Keratinocyte (primary cell): Measurements from ENCODE around the gene MAP7. TPM values are rescaled to one million over a fixed set of nuclear protein-coding genes. Genes with fewer than 3 reads are reported as not detected.

Source experiments
- DNase-seq: peaks from one replicate; pipeline ENCODE4 v3.0.0-alpha.2; 2011; ENCODE audit warnings: low read depth, missing footprints, low spot score
- FAIRE-seq: peaks from 2 replicates; lab custom pipeline; 2011; peaks lifted over from hg19 to GRCh38; lab: Jason Lieb, UNC
- H2AFZ ChIP-seq: 2 replicates; pipeline ENCODE4 v1.6.0; 2012; ENCODE audit warnings: low read length, control low read depth, inconsistent platforms; ENCODE audit not compliant: control insufficient read depth
- H3K27ac ChIP-seq: 2 replicates; pipeline ENCODE4 v1.5.1; 2011; ENCODE audit warnings: low read length; ENCODE audit not compliant: control insufficient read depth, insufficient read depth
- H3K27me3 ChIP-seq: 3 replicates; pipeline ENCODE4 v1.6.0; 2011; ENCODE audit warnings: low read length; ENCODE audit not compliant: control insufficient read depth, insufficient read depth; ENCODE audit errors: extremely low read depth
- H3K36me3 ChIP-seq, 2 experiments: 2 replicates in 1 of 2; 3 replicates in 1 of 2; pipeline ENCODE4 v1.5.1; 2011; ENCODE audit warnings: low read length in 2 of 2, mild to moderate bottlenecking in 1 of 2; ENCODE audit not compliant: control insufficient read depth in 2 of 2, insufficient read depth in 2 of 2; ENCODE audit errors: extremely low read depth in 1 of 2
- H3K4me1 ChIP-seq: 3 replicates; pipeline ENCODE4 v1.5.1; 2011; ENCODE audit warnings: low read length; ENCODE audit not compliant: control insufficient read depth, insufficient read depth; ENCODE audit errors: extremely low read depth
- H3K4me2 ChIP-seq: 3 replicates; pipeline ENCODE4 v1.6.0; 2011; ENCODE audit warnings: low read depth, low read length; ENCODE audit not compliant: control insufficient read depth, insufficient read depth; ENCODE audit errors: extremely low read depth
- H3K4me3 ChIP-seq, 3 experiments: fragments of 200-600 bp in 1 of 3; sonication (generic) in 1 of 3; 2 replicates in 2 of 3; 3 replicates in 1 of 3; pipeline ENCODE4 v1.5.1; 2011 to 2016; ENCODE audit warnings: low read length in 3 of 3, mild to moderate bottlenecking in 3 of 3, control low read depth in 2 of 3, inconsistent platforms in 1 of 3, low read depth in 1 of 3, mixed read lengths in 1 of 3, mixed run types in 1 of 3, moderate library complexity in 1 of 3; ENCODE audit not compliant: control insufficient read depth in 2 of 3, insufficient read depth in 2 of 3; ENCODE audit errors: extremely low read depth in 1 of 3
- H3K79me2 ChIP-seq: 2 replicates; pipeline ENCODE4 v1.6.0; 2012; ENCODE audit warnings: low read length; ENCODE audit not compliant: control insufficient read depth, insufficient read depth
- H3K9ac ChIP-seq: 3 replicates; pipeline ENCODE4 v1.6.0; 2011; ENCODE audit warnings: low read length; ENCODE audit not compliant: control insufficient read depth, insufficient read depth; ENCODE audit errors: extremely low read depth
- H3K9me1 ChIP-seq: 3 replicates; pipeline ENCODE4 v1.6.0; 2011; ENCODE audit warnings: low read length; ENCODE audit not compliant: control insufficient read depth, insufficient read depth; ENCODE audit errors: extremely low read depth
- H3K9me3 ChIP-seq: 2 replicates; pipeline ENCODE4 v1.5.1; 2012; ENCODE audit warnings: low read depth, low read length; ENCODE audit not compliant: control insufficient read depth
- H4K20me1 ChIP-seq: 3 replicates; pipeline ENCODE4 v1.6.0; 2011; ENCODE audit warnings: low read length; ENCODE audit not compliant: control insufficient read depth, insufficient read depth; ENCODE audit errors: extremely low read depth
- CTCF ChIP-seq, 3 experiments: IDR thresholded peaks in 1 of 3; conservative IDR thresholded peaks in 1 of 3; optimal IDR thresholded peaks in 1 of 3; 2 replicates in 2 of 3; 3 replicates in 1 of 3; pipeline versions ENCODE3 to v1.5.1; 2011; ENCODE audit warnings: low read length in 3 of 3, mild to moderate bottlenecking in 3 of 3, moderate library complexity in 2 of 3, control low read depth in 1 of 3, inconsistent platforms in 1 of 3; ENCODE audit not compliant: insufficient read depth in 2 of 3; ENCODE audit errors: extremely low read depth in 1 of 3
- EZH2 ChIP-seq: IDR thresholded peaks from one replicate; pipeline ENCODE4 v1.6.1; 2012; ENCODE audit warnings: inconsistent platforms, mild to moderate bottlenecking, low read length, moderate library complexity
- dilution Hi-C: fragments of 300-500 bp; cut with MboI; formaldehyde crosslinking; loops from one replicate; pipeline ENCODE4 v1.7.0; 2020; ENCODE audit warnings: low sequenced_read_pairs; ENCODE audit not compliant: extremely low pct_ligation_motif_present
- polyA plus RNA-seq, 5 experiments: library from polyadenylated mRNA; depleted of rRNA in 3 of 5; stranded (reverse) in 3 of 5; stranded (forward) in 1 of 5; unstranded in 1 of 5; fragments of >200 nt; gene quantifications; 1 replicate in 1 of 5; 2 replicates in 3 of 5; 3 replicates in 1 of 5; pipeline versions ENCODE4 v1.2.1 to v1.2.3, GENCODE V29; 2011 to 2012; ENCODE audit warnings: missing spikeins in 2 of 5, low read depth in 1 of 5, low replicate concordance in 1 of 5

Gene MAP7
- polyA plus RNA-seq, 1 donor (not counting 4 experiments of a cell fraction or from before 2014, with no cell fraction given), result 11.8 TPM

- Histone ChIP-seq H3K79me2 (no peaks in the 10 kb centered on the region), H3K27ac (no peak overlapping the region), H4K20me1 (no peaks in the 10 kb centered on the region), H2AFZ (no peak overlapping the region), H3K9ac (no peak overlapping the region), H3K27me3 (no peaks in the 10 kb centered on the region), H3K4me2 (no peak overlapping the region), H3K36me3 (no peaks in the 10 kb centered on the region), H3K9me1 (no peaks in the 10 kb centered on the region), H3K4me3 (no peak overlapping the region), H3K4me1 (no peaks in the 10 kb centered on the region), H3K9me3 (no peaks in the 10 kb centered on the region)
- dilution Hi-C loops, result no loop called here
- no peak for FAIRE-seq
- no peak for DNase-seq
- TF ChIP-seq EZH2 (no peak), CTCF (optimal IDR thresholded peaks at IDR 0.05 in 1 of 3, IDR thresholded peaks at IDR 0.05 in 1 of 3, conservative IDR thresholded peaks at IDR 0.05 in 1 of 3; ENCODE audit: extremely low read depth in 1 of 3, insufficient read depth in 2 of 3, low read length in 3 of 3) (no peak)
These were observed 230.5 kb downstream of the MAP7 start for GRCh38 chr6:136319732-136320131.

DNA sequence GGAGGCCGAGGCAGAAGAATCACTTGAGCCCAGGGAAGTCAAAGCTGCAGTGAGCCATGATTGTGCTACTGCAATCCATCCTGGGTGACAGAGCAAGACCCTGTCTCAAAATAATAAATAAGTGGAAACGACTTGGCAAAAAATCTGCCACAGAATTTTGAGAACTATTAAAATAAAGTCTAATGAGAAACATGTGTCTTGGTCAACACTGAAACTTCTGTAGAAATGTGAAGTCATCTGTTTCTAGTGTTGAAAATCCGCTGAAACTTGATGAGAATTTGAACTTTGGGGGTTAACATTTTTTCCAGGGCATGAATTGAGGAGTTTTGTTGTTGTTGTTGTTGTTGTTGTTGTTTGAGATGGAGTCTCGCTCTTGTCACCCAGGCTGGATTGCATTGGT is 231.5 kb downstream of the MAP7 start:
- no peak for FAIRE-seq
- H2AFZ ChIP-seq, result no peak overlapping the region

More for the DNA sequence above, 231.5 kb downstream of the MAP7 start:
- no peaks in the 10 kb centered on the region for H3K9me1 ChIP-seq
- H4K20me1 ChIP-seq, result no peaks in the 10 kb centered on the region
- DNase-seq, result no peak
- no peak overlapping the region for H3K27ac ChIP-seq
- dilution Hi-C loops, result no loop called here
- no peaks in the 10 kb centered on the region for H3K9me3 ChIP-seq
- H3K79me2 ChIP-seq, result no peaks in the 10 kb centered on the region
- no peak overlapping the region for H3K9ac ChIP-seq
- H3K27me3 ChIP-seq, result no peaks in the 10 kb centered on the region
- no peaks in the 10 kb centered on the region for H3K36me3 ChIP-seq
- no peak overlapping the region for H3K4me2 ChIP-seq
- H3K4me1 ChIP-seq, result no peaks in the 10 kb centered on the region
- no peak for TF ChIP-seq CTCF (optimal IDR thresholded peaks at IDR 0.05 in 1 of 3, IDR thresholded peaks at IDR 0.05 in 1 of 3, conservative IDR thresholded peaks at IDR 0.05 in 1 of 3; ENCODE audit: extremely low read depth in 1 of 3, insufficient read depth in 2 of 3, low read length in 3 of 3)
- no peak for TF ChIP-seq EZH2
- no peak overlapping the region for H3K4me3 ChIP-seq
